Neural progenitor cell (in vitro differentiated cells): ENCODE measurements around the gene GFRA4. TPM values are rescaled to one million over a fixed set of nuclear protein-coding genes. Genes with fewer than 3 reads are reported as not detected.

Experiments
- DNase-seq: peaks from one replicate; pipeline ENCODE4 v3.0.0-alpha.2; 2016; ENCODE audit warnings: low spot score
- H2AFZ ChIP-seq: fragments of 200-600 bp; sonication (generic); replicated peaks from 2 replicates; pipeline ENCODE4 v1.6.1; 2016; ENCODE audit warnings: antibody characterized with exemption
- H3F3A ChIP-seq: fragments of 200-600 bp; sonication (generic); 2 replicates; pipeline ENCODE4 v1.6.1; 2016; ENCODE audit warnings: antibody characterized with exemption, low read depth
- H3K27ac ChIP-seq: fragments of 200-600 bp; sonication (generic); 2 replicates; pipeline ENCODE4 v1.5.1; 2016; ENCODE audit warnings: mild to moderate bottlenecking
- H3K27me3 ChIP-seq: fragments of 200-600 bp; sonication (generic); 2 replicates; pipeline ENCODE4 v1.6.1; 2016; ENCODE audit warnings: mild to moderate bottlenecking, moderate library complexity
- H3K36me3 ChIP-seq: fragments of 200-600 bp; sonication (generic); 2 replicates; pipeline ENCODE4 v1.5.1; 2016
- H3K4me1 ChIP-seq: fragments of 200-600 bp; sonication (generic); 2 replicates; pipeline ENCODE4 v1.6.1; 2016; ENCODE audit warnings: mixed run types
- H3K4me2 ChIP-seq: fragments of 200-600 bp; sonication (generic); 2 replicates; pipeline ENCODE4 v1.6.1; 2016
- H3K4me3 ChIP-seq: fragments of 200-600 bp; sonication (generic); 2 replicates; pipeline ENCODE4 v1.5.1; 2016
- H3K79me2 ChIP-seq: fragments of 200-600 bp; sonication (generic); 2 replicates; pipeline ENCODE4 v1.6.1; 2016; ENCODE audit warnings: low read depth
- H3K9ac ChIP-seq: fragments of 200-600 bp; sonication (generic); 2 replicates; pipeline ENCODE4 v1.6.1; 2016
- H3K9me3 ChIP-seq: fragments of 200-600 bp; sonication (generic); 2 replicates; pipeline ENCODE4 v1.5.1; 2016; ENCODE audit warnings: low read depth
- H4K20me1 ChIP-seq: fragments of 200-600 bp; sonication (generic); 2 replicates; pipeline ENCODE4 v1.6.1; 2016; ENCODE audit warnings: low read depth
- H3K27ac Mint-ChIP-seq: 3 replicates; pipeline ENCODE4 v1.8.0; 2021; ENCODE audit warnings: mixed read lengths
- H3K27me3 Mint-ChIP-seq: 2 replicates; pipeline ENCODE4 v1.8.0; 2022; ENCODE audit warnings: low read depth, mild to moderate bottlenecking, inconsistent platforms, moderate library complexity, mixed read lengths; ENCODE audit not compliant: insufficient read depth
- H3K36me3 Mint-ChIP-seq: 3 replicates; pipeline ENCODE4 v1.8.0; 2021; ENCODE audit warnings: mixed read lengths
- H3K4me1 Mint-ChIP-seq: 3 replicates; pipeline ENCODE4 v1.8.0; 2021; ENCODE audit warnings: mixed read lengths
- H3K4me3 Mint-ChIP-seq: 3 replicates; pipeline ENCODE4 v1.8.0; 2021; ENCODE audit warnings: mild to moderate bottlenecking, moderate library complexity, mixed read lengths
- H3K9me3 Mint-ChIP-seq: 3 replicates; pipeline ENCODE4 v1.8.0; 2020; ENCODE audit warnings: mixed read lengths
- EZH2 ChIP-seq: fragments of 200-600 bp; sonication (generic); IDR thresholded peaks from 2 replicates; pipeline ENCODE4 v1.6.1; 2017; ENCODE audit warnings: antibody characterized with exemption, mild to moderate bottlenecking, moderate library complexity
- EZH2phosphoT487 ChIP-seq: fragments of 200-600 bp; sonication (generic); IDR thresholded peaks from 2 replicates; pipeline ENCODE4 v1.6.1; 2017; ENCODE audit warnings: antibody characterized with exemption
- total RNA-seq: library from RNA; depleted of rRNA; stranded (reverse); fragments of >200 nt; gene quantifications from 2 replicates; pipeline ENCODE4 v1.2.3, GENCODE V29; 2015; ENCODE audit warnings: low replicate concordance
- TF ChIP-seq, protein P1 (sequence below): fragments of 200-600 bp; sonication (generic); IDR thresholded peaks from 2 replicates; pipeline ENCODE4 v1.5.1; 2017; ENCODE audit warnings: antibody characterized with exemption, mild to moderate bottlenecking

The GFRA4 gene
- total RNA-seq, 1 donor from 2014 or later: not detected

DNA sequence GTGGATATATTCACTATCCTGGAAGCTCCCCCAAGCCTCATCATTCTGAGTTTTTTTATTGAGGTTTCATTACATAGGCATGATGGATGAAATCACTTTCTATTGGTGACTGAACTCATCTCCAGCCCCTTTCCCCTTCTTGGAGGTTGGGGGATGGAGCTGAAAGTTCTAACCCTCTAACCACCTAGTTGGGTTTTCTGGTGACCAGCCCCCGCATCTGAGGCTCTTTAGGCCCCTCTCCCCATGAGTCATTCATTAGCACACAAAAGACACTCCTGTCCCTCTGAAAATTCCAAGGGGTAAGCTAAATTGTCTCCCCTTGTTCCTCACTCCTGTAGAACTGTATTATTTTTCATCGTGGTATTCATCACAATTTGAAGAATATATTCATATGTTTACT is 33.3 kb downstream of the GFRA4 start:
- H3K4me2 ChIP-seq: no peak overlapping the region
- H3K27me3 ChIP-seq: no peaks in the 10 kb centered on the region
- H3K4me3 ChIP-seq: no peak overlapping the region
- H3K9me3 ChIP-seq: no peaks in the 10 kb centered on the region
- H3K79me2 ChIP-seq: no peaks in the 10 kb centered on the region
- no peaks in the 10 kb centered on the region for H3F3A ChIP-seq
- no peak overlapping the region for H3K9ac ChIP-seq
- DNase-seq: no peak
- Mint-ChIP-seq H3K9me3 (no peaks in the 10 kb centered on the region), H3K36me3 (peaks cover 20% of the 10 kb centered on the region), H3K4me3 (no peak overlapping the region), H3K4me1 (no peaks in the 10 kb centered on the region), H3K27ac (peak overlapping the region; percentile 10), H3K27me3 (no peaks in the 10 kb centered on the region)
- TF ChIP-seq, protein P1, sequence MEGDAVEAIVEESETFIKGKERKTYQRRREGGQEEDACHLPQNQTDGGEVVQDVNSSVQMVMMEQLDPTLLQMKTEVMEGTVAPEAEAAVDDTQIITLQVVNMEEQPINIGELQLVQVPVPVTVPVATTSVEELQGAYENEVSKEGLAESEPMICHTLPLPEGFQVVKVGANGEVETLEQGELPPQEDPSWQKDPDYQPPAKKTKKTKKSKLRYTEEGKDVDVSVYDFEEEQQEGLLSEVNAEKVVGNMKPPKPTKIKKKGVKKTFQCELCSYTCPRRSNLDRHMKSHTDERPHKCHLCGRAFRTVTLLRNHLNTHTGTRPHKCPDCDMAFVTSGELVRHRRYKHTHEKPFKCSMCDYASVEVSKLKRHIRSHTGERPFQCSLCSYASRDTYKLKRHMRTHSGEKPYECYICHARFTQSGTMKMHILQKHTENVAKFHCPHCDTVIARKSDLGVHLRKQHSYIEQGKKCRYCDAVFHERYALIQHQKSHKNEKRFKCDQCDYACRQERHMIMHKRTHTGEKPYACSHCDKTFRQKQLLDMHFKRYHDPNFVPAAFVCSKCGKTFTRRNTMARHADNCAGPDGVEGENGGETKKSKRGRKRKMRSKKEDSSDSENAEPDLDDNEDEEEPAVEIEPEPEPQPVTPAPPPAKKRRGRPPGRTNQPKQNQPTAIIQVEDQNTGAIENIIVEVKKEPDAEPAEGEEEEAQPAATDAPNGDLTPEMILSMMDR: no peak
- TF ChIP-seq EZH2: no peak
- TF ChIP-seq EZH2phosphoT487: no peak
- no peak overlapping the region for H3K27ac ChIP-seq
- no peaks in the 10 kb centered on the region for H4K20me1 ChIP-seq
- H3K36me3 ChIP-seq: no peaks in the 10 kb centered on the region
- H2AFZ ChIP-seq: no peak overlapping the region
- peaks cover 10% of the 10 kb centered on the region for H3K4me1 ChIP-seq

- H3K4me1 ChIP-seq: peaks cover 18% of the 10 kb centered on the region
- H3K4me2 ChIP-seq: no peak overlapping the region
- Mint-ChIP-seq H3K27me3 (no peaks in the 10 kb centered on the region), H3K9me3 (no peaks in the 10 kb centered on the region), H3K4me3 (no peak overlapping the region), H3K4me1 (peaks cover 10% of the 10 kb centered on the region), H3K27ac (no peak overlapping the region), H3K36me3 (peaks cover 20% of the 10 kb centered on the region)
- no peaks in the 10 kb centered on the region for H4K20me1 ChIP-seq
- no peaks in the 10 kb centered on the region for H3K27me3 ChIP-seq
- no peaks in the 10 kb centered on the region for H3K79me2 ChIP-seq
- H3F3A ChIP-seq: no peaks in the 10 kb centered on the region
- TF ChIP-seq, protein P1: no peak
- TF ChIP-seq EZH2phosphoT487: no peak
- TF ChIP-seq EZH2: no peak
- H3K9ac ChIP-seq: no peak overlapping the region
- H3K27ac ChIP-seq: no peak overlapping the region
- no peaks in the 10 kb centered on the region for H3K9me3 ChIP-seq
- no peak for DNase-seq
- no peak overlapping the region for H3K4me3 ChIP-seq
- H2AFZ ChIP-seq: no peak overlapping the region
- H3K36me3 ChIP-seq: no peaks in the 10 kb centered on the region
Measured at GRCh38 chr20:3628502-3629314, 34.5 kb downstream of the GFRA4 start.

GRCh38 chr20:3627476-3627875 is 35.7 kb downstream of the GFRA4 start:
- Histone ChIP-seq H3K79me2 (no peaks in the 10 kb centered on the region), H3K4me3 (no peak overlapping the region), H3K27me3 (no peaks in the 10 kb centered on the region), H3K4me1 (peaks cover 19% of the 10 kb centered on the region), H3K9me3 (no peaks in the 10 kb centered on the region), H2AFZ (no peak overlapping the region), H3K36me3 (no peaks in the 10 kb centered on the region), H3F3A (no peaks in the 10 kb centered on the region), H3K4me2 (no peak overlapping the region), H4K20me1 (no peaks in the 10 kb centered on the region), H3K27ac (no peak overlapping the region), H3K9ac (no peak overlapping the region)
- no peak overlapping the region for H3K4me3 Mint-ChIP-seq
- no peak overlapping the region for H3K27ac Mint-ChIP-seq
- peaks cover 20% of the 10 kb centered on the region for H3K36me3 Mint-ChIP-seq
- H3K27me3 Mint-ChIP-seq: no peaks in the 10 kb centered on the region
- TF ChIP-seq, protein P1: no peak
- TF ChIP-seq EZH2 (no peak), EZH2phosphoT487 (no peak)
- H3K9me3 Mint-ChIP-seq: no peaks in the 10 kb centered on the region
- peaks cover 20% of the 10 kb centered on the region for H3K4me1 Mint-ChIP-seq
- no peak for DNase-seq
